Measurements from ENCODE around the gene AFP.

The AFP gene

GRCh38 chr4:73438048-73438447 lies 2.0 kb downstream of the AFP start:
- Histone ChIP-seq H3K36me3 (ENCODE audit: low read length) (no peaks in the 10 kb centered on the region), H3K9me2 (replicated peaks; ENCODE audit: insufficient read depth, low read length) (no peaks in the 10 kb centered on the region), H3K79me2 (ENCODE audit: insufficient read depth, low read length) (no peaks in the 10 kb centered on the region), H3K4me2 (ENCODE audit: low read depth, low read length, poor library complexity, severe bottlenecking) (no peak overlapping the region), H3K9me3 (ENCODE audit: insufficient read depth, low read length) (no peaks in the 10 kb centered on the region), H3F3A (ENCODE audit: insufficient read depth) (no peaks in the 10 kb centered on the region), H3K4me3 (ENCODE audit: insufficient read depth, low read length, poor library complexity, severe bottlenecking) (no peak overlapping the region), H4K20me1 (ENCODE audit: low read depth, low read length) (no peaks in the 10 kb centered on the region), H3K27me3 (ENCODE audit: low read length) (no peaks in the 10 kb centered on the region), H3K9ac (ENCODE audit: low read length) (no peak overlapping the region), H2AFZ (ENCODE audit: low read depth, low read length, severe bottlenecking) (no peak overlapping the region), H3K27ac (ENCODE audit: low read depth, low read length) (no peak overlapping the region)
- no peak for TF ChIP-seq EZH2phosphoT487 (conservative IDR thresholded peaks at IDR 0.05; ENCODE audit: low read length)
- TF ChIP-seq, protein P1, sequence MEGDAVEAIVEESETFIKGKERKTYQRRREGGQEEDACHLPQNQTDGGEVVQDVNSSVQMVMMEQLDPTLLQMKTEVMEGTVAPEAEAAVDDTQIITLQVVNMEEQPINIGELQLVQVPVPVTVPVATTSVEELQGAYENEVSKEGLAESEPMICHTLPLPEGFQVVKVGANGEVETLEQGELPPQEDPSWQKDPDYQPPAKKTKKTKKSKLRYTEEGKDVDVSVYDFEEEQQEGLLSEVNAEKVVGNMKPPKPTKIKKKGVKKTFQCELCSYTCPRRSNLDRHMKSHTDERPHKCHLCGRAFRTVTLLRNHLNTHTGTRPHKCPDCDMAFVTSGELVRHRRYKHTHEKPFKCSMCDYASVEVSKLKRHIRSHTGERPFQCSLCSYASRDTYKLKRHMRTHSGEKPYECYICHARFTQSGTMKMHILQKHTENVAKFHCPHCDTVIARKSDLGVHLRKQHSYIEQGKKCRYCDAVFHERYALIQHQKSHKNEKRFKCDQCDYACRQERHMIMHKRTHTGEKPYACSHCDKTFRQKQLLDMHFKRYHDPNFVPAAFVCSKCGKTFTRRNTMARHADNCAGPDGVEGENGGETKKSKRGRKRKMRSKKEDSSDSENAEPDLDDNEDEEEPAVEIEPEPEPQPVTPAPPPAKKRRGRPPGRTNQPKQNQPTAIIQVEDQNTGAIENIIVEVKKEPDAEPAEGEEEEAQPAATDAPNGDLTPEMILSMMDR (IDR thresholded peaks at IDR 0.05; ENCODE audit: insufficient read depth, low read length, poor library complexity, severe bottlenecking) = no peak

GRCh38 chr4:73438582-73439215 lies 2.7 kb downstream of the AFP start:
- Histone ChIP-seq H3K4me3 (ENCODE audit: insufficient read depth, low read length, poor library complexity, severe bottlenecking) (no peak overlapping the region), H2AFZ (ENCODE audit: low read depth, low read length, severe bottlenecking) (no peak overlapping the region), H3K27me3 (ENCODE audit: low read length) (no peaks in the 10 kb centered on the region), H3K9ac (ENCODE audit: low read length) (no peak overlapping the region), H3F3A (ENCODE audit: insufficient read depth) (no peaks in the 10 kb centered on the region), H3K36me3 (ENCODE audit: low read length) (no peaks in the 10 kb centered on the region), H3K27ac (ENCODE audit: low read depth, low read length) (no peak overlapping the region), H3K4me2 (ENCODE audit: low read depth, low read length, poor library complexity, severe bottlenecking) (no peak overlapping the region), H3K9me2 (replicated peaks; ENCODE audit: insufficient read depth, low read length) (no peaks in the 10 kb centered on the region), H4K20me1 (ENCODE audit: low read depth, low read length) (no peaks in the 10 kb centered on the region), H3K9me3 (ENCODE audit: insufficient read depth, low read length) (no peaks in the 10 kb centered on the region), H3K79me2 (ENCODE audit: insufficient read depth, low read length) (no peaks in the 10 kb centered on the region)
- TF ChIP-seq, protein P1 (IDR thresholded peaks at IDR 0.05; ENCODE audit: insufficient read depth, low read length, poor library complexity, severe bottlenecking) = no peak
- TF ChIP-seq EZH2phosphoT487 (conservative IDR thresholded peaks at IDR 0.05; ENCODE audit: low read length) = no peak

DNA sequence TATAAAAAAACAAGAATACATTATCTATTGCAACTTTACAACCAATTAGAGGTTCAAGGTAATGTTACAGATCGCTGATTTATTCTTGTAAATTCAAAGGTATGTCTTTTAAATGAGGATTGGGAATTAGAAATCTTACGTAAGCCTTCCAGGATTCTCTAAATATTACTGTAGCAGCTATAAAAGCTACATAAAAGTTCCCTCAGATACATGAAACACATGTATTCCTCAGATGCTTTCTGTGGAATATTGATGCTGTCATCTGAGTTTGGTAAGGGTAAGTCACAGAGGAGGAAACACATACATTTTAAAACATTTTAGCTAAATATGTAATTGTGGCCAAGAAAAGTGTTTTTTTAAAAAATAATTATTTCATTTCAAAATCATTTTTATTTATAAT lies 3.4 kb downstream of the AFP start:
- Histone ChIP-seq H3F3A (ENCODE audit: insufficient read depth) (no peaks in the 10 kb centered on the region), H4K20me1 (ENCODE audit: low read depth, low read length) (no peaks in the 10 kb centered on the region), H3K36me3 (ENCODE audit: low read length) (no peaks in the 10 kb centered on the region), H3K79me2 (ENCODE audit: insufficient read depth, low read length) (no peaks in the 10 kb centered on the region), H3K27me3 (ENCODE audit: low read length) (no peaks in the 10 kb centered on the region), H3K27ac (ENCODE audit: low read depth, low read length) (no peak overlapping the region), H3K9ac (ENCODE audit: low read length) (no peak overlapping the region), H3K9me2 (replicated peaks; ENCODE audit: insufficient read depth, low read length) (no peaks in the 10 kb centered on the region), H2AFZ (ENCODE audit: low read depth, low read length, severe bottlenecking) (no peak overlapping the region), H3K9me3 (ENCODE audit: insufficient read depth, low read length) (no peaks in the 10 kb centered on the region), H3K4me2 (ENCODE audit: low read depth, low read length, poor library complexity, severe bottlenecking) (no peak overlapping the region), H3K4me3 (ENCODE audit: insufficient read depth, low read length, poor library complexity, severe bottlenecking) (no peak overlapping the region)
- TF ChIP-seq EZH2phosphoT487 (conservative IDR thresholded peaks at IDR 0.05; ENCODE audit: low read length) = no peak

- TF ChIP-seq, protein P1 (IDR thresholded peaks at IDR 0.05; ENCODE audit: insufficient read depth, low read length, poor library complexity, severe bottlenecking) = no peak
- no peak for TF ChIP-seq EZH2phosphoT487 (conservative IDR thresholded peaks at IDR 0.05; ENCODE audit: low read length)
- no peaks in the 10 kb centered on the region for H3F3A ChIP-seq (ENCODE audit: insufficient read depth)
- H3K9me3 ChIP-seq (ENCODE audit: insufficient read depth, low read length) = no peaks in the 10 kb centered on the region
- no peak overlapping the region for H3K27ac ChIP-seq (ENCODE audit: low read depth, low read length)
- no peaks in the 10 kb centered on the region for H3K79me2 ChIP-seq (ENCODE audit: insufficient read depth, low read length)
- H3K9me2 ChIP-seq (replicated peaks; ENCODE audit: insufficient read depth, low read length) = no peaks in the 10 kb centered on the region
- H3K9ac ChIP-seq (ENCODE audit: low read length) = no peak overlapping the region
- no peaks in the 10 kb centered on the region for H4K20me1 ChIP-seq (ENCODE audit: low read depth, low read length)
- H3K4me2 ChIP-seq (ENCODE audit: low read depth, low read length, poor library complexity, severe bottlenecking) = no peak overlapping the region
- no peak overlapping the region for H2AFZ ChIP-seq (ENCODE audit: low read depth, low read length, severe bottlenecking)
- H3K4me3 ChIP-seq (ENCODE audit: insufficient read depth, low read length, poor library complexity, severe bottlenecking) = no peak overlapping the region
- H3K36me3 ChIP-seq (ENCODE audit: low read length) = no peaks in the 10 kb centered on the region
- no peaks in the 10 kb centered on the region for H3K27me3 ChIP-seq (ENCODE audit: low read length)
Observed at GRCh38 chr4:73439991-73440390, 4.0 kb downstream of the AFP start.
